GM21786 (cell line): ENCODE measurements around the gene MSX2.
"Not testable (repeated sequence)": the region's sequence is repeated elsewhere in the genome, so short reads cannot be mapped to it uniquely, and the experiment has no call there.

Experiments used
- ATAC-seq: cut with Tn5 transposase; IDR thresholded peaks from one replicate; pipeline ENCODE4 v1.9.1; 2021; ENCODE audit not compliant: unreplicated experiment

MSX2 gene

DNA sequence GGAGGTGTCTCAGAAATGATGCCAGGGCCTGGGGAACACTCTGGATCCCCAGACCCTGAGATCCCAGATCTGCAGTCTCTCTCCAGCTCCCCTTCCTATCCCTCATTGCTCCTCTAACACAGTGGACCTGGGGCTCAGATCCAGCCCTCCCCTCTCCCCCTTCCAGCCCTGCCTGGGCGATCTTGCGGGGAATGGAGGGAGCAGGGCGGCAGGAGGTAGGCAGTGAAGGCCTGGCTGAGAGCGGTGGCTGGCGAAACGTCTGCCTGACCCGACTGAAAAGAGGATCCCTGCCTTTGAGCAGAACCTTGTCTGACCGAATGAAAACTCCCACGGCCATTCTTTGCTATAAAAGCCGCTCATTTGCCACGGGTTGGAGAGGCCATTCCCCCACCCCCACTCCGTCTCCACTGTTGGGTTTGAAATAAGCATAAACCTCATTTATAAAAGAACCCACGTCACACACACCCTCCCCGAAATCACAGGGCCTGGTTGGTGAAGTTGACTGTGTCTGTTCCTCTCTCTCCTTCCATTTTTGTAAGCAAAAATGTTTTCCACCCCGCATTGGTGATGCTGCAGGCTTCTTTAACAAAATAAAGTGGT, 8.8 kb downstream of the MSX2 start:
- no peak for ATAC-seq

- no peak for ATAC-seq
Measured at GRCh38 chr5:174733836-174734235, 9.5 kb downstream of the MSX2 start.

DNA sequence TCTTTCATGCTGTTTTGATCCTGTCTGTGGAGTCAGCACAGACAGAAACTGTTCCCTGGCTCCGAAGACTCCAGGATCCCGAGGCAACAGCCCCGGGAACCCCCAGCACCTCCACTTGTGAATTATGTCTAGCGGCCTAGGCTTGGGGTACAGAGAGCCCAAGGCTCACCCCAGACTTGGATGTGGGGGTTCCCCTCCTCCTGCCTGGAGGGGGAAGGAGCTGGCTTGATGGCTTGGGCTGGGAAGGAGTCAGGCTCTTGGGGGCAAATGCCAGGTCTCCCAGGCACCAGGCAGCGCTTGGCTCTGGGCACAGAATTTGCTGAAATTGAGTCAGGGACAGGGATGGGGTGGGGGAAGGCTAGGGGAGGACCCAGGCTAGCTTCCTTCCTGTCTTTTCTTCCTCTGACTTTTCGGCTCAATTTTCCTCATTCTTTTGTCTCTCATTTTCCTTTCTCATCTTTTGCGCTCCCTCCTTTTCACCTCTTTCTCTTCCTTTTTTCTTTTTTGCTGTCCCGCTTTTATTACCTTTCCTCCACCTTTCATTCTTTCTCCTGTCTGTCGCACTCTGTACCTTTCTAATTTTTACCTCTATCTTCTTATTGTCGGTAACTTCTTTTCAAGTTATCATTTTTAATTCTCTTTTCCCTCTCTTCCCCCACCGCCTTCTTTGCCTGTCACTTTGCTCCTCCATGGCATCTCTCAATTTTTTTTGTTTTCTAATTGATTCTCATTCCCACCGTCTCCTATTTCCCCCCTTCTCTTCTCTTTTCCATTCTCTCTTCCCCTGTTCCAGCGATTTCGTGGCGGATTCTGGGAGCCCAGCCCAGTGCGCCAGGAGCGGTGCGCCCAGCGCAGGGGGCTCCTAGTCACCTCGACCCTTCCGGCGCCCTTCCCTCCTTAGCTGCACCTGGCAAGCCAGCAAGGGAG, 10.5 kb downstream of the MSX2 start:
- ATAC-seq, result no peak

DNA sequence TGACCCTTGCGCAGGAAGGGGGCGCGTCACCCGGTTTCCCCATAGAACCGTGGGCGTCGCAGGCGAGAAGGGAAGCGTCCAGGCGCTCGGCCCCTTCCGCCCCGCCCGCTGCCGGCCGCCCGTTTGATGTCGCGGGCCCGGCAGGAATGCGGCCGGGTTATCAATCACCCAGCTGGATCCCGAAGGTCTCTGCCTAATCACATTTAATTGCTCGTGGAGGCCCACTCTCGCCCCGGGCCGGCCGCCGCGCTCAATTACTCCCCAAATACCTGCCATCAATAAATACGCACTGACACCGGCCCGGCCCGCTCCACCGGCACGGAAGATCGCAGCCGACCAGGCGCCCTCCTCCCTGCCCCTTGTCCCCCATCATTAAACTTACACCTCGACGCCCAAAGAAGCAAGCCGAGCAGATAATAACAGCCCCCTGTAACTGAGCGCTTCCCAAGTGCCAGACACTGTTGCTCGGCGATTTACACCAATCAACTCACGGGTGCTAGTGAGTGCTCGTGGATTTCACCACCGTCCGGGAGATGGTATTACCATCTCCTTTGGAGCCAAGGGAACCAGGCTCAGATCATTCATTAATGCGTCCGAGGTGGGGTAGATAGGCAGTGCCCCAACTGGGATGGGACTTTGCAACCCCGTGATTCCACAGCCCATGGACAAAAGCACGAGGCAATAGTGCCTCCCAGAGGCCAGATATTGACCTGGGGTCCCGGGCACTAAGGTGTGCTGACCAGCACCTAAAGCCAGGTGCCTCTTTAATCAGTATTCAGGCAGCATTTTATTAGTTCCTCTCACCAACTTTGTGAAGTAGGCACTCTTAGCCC, 11.3 kb downstream of the MSX2 start:
- ATAC-seq, result no peak

DNA sequence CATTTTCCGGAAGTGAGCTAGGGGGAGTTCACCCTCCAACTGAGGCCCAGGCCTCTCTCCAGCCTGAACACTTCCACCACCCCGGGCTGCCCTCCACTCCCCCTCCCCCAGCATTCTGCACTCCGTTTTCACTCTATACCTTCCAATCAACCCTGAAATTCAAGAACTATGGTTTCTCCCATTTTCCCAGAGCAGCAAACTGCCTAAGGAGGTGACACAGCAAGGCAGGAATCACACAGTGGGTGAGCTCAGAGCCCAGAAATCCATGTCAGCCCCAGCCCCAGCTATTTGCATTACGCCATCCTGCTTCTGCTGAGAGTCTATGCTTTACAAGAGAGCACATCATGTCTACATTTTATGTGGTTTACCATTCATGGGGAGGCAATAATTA, 11.9 kb downstream of the MSX2 start:
- ATAC-seq, result no peak

DNA sequence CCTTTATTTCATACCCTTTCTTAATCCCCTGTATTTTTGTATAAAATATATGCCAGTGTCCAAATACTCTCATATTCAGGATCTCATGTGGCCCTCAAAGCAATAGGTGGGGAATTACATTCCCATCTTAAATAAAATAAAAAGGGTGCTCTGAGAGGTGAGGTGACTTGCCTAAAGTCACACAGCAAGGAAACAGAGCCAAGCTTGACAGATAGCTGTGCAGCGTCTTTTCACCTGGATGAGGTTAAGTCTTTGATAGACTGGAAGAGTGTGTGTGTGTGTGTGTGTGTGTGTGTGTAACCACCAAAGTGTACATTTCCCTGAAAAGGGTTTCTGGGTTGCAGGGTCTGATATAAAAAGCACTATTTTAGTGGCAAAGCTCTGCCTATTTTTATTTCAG, 12.4 kb downstream of the MSX2 start:
- no peak for ATAC-seq

- ATAC-seq, result no peak
Measured at GRCh38 chr5:174737330-174737729, 12.9 kb downstream of the MSX2 start.

DNA sequence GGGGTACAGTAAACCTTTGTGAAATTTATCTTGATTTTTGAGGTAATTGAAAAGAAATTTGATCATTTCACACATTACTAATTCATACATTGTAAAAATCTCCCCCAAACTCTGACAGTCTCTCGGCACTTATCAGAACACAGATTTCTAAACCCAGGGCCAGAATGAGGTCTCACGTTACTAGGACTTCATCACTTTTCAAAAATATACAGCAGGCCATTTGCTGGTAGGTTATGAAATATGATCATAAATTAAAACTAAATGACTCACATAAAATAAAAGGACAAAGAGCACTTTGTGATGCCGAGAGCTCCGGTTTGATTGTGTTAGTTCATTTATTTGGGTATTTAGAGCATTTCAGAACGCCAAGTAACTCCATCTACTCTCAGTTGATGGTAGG, 17.0 kb downstream of the MSX2 start:
- no peak for ATAC-seq

DNA sequence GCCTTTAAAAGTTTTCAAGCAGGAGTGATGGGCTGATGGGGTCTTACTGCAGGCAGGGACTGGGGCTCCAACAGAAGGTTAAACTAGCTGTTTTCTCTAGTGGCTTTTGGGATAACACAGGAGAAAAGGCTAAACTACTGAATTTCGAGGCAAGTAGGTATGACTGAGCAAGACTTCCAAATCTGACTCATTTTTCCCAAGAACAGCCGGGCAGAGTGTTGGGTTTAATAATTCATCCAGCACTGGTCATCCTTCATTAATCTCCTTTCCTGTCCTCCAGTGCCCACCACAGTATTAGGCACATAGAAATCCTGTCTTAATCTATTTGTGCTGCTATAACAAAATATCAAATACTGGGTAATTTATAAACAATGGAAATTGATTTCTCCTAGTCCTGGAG, 20.5 kb downstream of the MSX2 start:
- ATAC-seq, result no peak

DNA sequence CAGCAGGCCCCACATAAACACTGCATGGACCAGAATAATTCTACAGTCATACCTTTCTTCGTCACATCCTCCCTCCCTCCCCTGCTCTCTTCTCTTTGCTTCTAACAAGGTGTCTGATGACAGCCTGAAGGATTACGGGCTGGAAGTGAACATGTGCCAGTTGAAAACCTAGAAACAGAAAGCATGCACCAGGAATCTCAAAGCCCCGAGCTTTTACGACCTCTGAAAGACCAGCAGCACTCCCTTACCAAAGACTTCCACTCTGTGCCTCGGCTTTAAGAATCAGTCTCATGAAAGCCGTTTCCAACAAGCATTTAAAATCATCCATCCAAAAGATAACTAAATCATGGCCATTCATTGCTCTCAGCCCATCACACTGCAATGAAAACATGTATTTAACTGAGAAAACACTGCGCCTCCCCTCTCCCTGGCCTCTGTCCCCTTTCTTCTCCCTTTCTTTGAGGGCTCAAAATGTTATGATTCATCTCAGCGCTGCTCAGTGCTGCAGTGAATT, 21.3 kb downstream of the MSX2 start:
- ATAC-seq, result no peak

- no peak for ATAC-seq
Measured at GRCh38 chr5:174750711-174751110, 26.3 kb downstream of the MSX2 start.

DNA sequence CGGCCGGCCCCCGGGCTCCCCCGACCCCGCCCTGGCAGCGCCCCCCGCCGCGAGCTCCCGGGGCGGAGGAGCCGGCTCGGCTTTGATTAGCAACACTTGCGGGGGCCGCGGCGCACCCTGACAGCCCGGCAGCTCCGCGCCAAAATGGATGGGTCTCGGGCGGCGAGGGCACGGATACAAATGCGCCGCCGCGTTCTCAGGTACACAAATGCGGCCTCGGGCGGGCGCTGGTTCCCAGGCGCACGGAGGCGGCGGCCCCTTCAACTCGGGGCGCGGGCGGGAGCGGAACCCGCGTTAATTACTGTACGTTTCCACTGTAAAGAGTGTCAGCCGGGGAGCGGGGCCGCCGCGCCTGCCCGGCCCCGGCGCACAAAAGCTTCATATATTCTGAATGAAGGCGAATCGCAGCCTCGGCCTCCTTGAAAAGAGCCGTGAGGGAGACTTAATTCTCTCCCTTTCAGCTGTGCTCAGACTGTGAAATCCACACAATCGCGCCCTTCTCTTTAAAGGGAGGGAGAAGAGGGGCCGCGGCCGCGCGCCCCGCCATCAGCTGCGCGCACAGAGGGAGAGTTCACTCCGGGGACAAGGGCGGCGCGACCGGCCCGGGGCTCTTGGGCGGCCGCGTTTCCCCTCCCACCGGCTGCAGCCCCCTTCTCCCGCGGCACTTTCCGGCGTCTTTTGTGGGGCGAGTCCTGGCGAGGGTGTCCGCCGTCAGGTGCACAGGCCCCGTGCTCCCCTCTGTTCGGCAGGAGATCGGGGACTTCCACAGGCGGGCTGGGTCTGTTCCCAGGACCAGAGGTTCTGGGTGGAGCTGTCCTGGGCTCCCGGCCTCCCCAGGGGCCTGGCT, 27.0 kb downstream of the MSX2 start:
- ATAC-seq, result no peak

DNA sequence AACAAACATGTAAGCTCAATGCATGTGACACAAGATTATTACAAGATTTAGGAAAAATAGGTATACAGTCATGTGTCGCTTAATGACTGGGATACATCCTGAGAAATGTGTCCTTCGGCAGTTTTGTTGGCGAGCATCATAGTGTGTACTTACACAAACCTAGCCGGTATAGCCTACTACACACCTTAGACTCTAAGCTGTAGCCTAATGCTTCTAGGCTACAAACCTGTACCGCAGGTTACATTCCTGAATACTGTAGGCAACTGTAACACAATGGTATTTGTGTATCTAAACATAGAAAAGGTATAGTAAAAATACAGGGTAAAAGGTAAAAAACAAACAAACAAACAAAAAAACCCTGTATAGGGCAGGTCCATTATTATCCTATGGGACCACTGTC, 27.7 kb downstream of the MSX2 start:
- ATAC-seq, result no peak

DNA sequence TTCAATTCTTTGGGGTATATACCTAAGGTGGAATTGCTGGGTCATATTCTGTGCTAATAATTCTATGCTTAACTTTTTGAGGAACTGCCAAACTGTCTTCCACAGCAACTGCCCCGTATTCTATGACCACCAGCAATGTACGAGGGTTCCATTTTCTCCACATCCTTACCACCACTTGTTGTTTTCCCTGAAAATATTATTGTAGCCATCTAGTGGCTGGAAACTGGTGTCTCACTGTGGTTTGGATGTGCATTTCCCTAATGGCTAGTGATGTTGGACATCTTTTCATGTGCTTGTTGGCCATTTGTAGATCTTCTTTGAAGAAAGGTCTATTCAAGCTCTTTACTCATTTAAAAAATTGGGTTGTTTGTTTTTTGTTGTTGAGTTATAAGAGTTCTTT, 30.7 kb downstream of the MSX2 start:
- no peak for ATAC-seq

DNA sequence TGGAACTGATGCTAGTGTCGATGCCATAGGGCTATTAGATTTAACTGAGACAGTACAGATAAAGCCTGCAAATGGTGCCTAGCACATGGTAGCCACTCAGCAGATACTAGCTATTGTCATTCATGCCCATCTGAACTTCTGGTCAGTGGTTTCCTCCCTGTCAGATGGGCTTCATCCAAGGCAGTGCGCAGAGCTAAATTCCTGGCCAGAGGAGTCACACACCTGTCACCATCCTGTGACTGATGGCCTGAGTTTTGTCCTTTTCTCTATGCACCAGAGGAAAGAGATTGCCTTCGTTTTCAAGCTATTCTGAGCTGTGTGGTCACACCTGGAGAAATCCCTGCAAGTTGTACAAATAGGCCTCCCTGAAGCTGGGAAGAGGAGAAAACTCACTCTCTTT, 34.7 kb downstream of the MSX2 start:
- ATAC-seq, result no peak

DNA sequence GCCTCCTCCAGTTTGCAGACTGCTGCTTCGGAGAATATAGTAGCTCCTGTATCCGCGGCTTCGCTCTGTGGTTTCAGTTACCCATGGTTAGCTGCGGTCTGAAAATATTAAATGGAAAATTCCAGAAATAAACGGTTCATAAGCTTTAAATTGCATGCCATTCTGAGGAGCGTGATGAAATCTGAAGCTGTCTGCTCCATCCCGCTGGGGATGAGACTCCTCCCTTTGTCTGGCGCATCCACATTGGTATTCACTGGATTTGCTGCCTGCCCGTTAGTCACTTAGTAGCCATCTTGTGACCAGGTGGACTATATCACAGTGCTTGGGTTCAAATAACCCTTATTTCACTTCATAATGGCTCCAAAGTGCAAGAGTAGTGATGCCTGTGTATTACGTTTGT, 36.3 kb downstream of the MSX2 start:
- no peak for ATAC-seq

DNA sequence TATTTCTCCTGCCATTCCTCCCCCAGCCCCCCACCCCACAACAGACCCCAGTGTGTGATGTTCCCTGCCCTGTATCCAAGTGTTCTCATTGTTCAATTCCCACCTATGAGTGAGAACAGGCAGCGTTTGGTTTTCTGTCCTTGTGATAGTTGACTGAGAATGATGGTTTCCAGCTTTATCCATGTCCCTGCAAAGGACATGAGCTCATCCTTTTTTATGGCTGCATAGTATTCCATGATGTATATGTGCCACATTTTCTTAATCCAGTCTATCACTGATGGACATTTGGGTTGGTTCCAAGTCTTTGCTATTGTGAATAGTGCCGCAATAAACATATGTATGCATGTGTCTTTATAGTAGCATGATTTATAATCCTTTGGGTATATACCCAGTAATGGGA, 37.0 kb downstream of the MSX2 start:
- not testable (repeated sequence) for ATAC-seq

GRCh38 chr5:174764309-174764708, 39.9 kb downstream of the MSX2 start:
- no peak for ATAC-seq

- ATAC-seq, result no peak
Measured at GRCh38 chr5:174765540-174765939, 41.2 kb downstream of the MSX2 start.

DNA sequence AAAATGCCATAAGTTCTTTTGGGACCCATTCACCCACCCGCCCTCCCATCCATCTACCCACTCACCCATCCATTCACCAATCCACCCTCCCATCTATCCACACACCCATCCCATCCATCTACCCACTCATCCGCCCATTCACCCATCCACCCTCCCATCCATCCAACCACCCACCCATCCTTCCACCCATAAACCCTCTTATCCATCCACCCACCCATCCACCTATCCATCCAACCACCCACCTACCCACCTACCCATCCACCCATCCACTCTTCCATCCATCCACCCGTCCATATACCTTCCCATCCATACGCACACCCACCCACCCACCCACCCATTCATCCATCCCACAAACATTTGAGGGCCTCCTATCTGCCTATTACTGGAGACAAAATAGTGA, 43.3 kb downstream of the MSX2 start:
- no peak for ATAC-seq

GRCh38 chr5:174769005-174769404, 44.6 kb downstream of the MSX2 start:
- no peak for ATAC-seq
